A673 (cell line): ENCODE data around the gene ABCA7. TPM values are rescaled to one million over a fixed set of nuclear protein-coding genes. Genes with fewer than 3 reads are reported as not detected.

Experiments used
- BruUV-seq: library from RNA; stranded (reverse); fragments of 400-500 nt; replicated peaks from 2 replicates; lab custom pipeline; 2021; lab: Mats Ljungman, UMichigan
- CTCF ChIA-PET: fragments of 300-600 bp; sonication (Branson Sonifier 250); formaldehyde crosslinking; loops from one replicate; lab custom pipeline; 2022; ENCODE audit warnings: antibody characterized with exemption; lab: Charles Lee
- POLR2A ChIA-PET: fragments of 300-600 bp; sonication (Branson Sonifier 250); formaldehyde crosslinking; loops from one replicate; lab custom pipeline; 2022; ENCODE audit warnings: antibody characterized with exemption; ENCODE audit not compliant: low non-redundant PET; lab: Charles Lee
- DNase-seq: peaks from one replicate; pipeline ENCODE4 v3.0.0-alpha.2; 2015; ENCODE audit warnings: low spot score
- H3K27ac ChIP-seq: fragments of 200-600 bp; sonication (generic); 2 replicates; pipeline ENCODE4 v1.5.1; 2016; ENCODE audit warnings: mixed run types, low read depth, mild to moderate bottlenecking, mixed read lengths, antibody characterized with exemption, low read length; ENCODE audit not compliant: poor library complexity, severe bottlenecking
- H3K27me3 ChIP-seq: fragments of 200-600 bp; sonication (generic); replicated peaks from 2 replicates; pipeline ENCODE4 v1.6.1; 2017; ENCODE audit warnings: mixed run types, low read depth, mild to moderate bottlenecking, mixed read lengths, antibody characterized with exemption, low read length; ENCODE audit not compliant: insufficient read depth, poor library complexity
- H3K36me3 ChIP-seq: fragments of 200-600 bp; sonication (generic); 2 replicates; pipeline ENCODE4 v1.6.1; 2016; ENCODE audit warnings: mixed run types, mild to moderate bottlenecking, mixed read lengths, antibody characterized with exemption, low read length; ENCODE audit not compliant: insufficient read depth, poor library complexity, severe bottlenecking
- H3K4me1 ChIP-seq: fragments of 200-600 bp; sonication (generic); 2 replicates; pipeline ENCODE4 v1.6.1; 2017; ENCODE audit warnings: mixed run types, mild to moderate bottlenecking, mixed read lengths, antibody characterized with exemption, low read length; ENCODE audit not compliant: insufficient read depth, poor library complexity, severe bottlenecking
- H3K4me3 ChIP-seq: fragments of 200-600 bp; sonication (generic); 2 replicates; pipeline ENCODE4 v1.5.1; 2016; ENCODE audit warnings: low read depth, mixed run types, mild to moderate bottlenecking, mixed read lengths, low read length; ENCODE audit not compliant: poor library complexity, severe bottlenecking
- H3K9me3 ChIP-seq: fragments of 200-600 bp; sonication (generic); 2 replicates; pipeline ENCODE4 v1.6.1; 2016; ENCODE audit warnings: mixed run types, low read depth, mild to moderate bottlenecking, mixed read lengths, antibody characterized with exemption, low read length; ENCODE audit not compliant: poor library complexity, severe bottlenecking
- CTCF ChIP-seq: fragments of 300-800, 200-600 bp; sonication (generic); conservative IDR thresholded peaks from 2 replicates; pipeline ENCODE4 v1.5.1; 2017; ENCODE audit warnings: low read depth, mild to moderate bottlenecking, antibody characterized with exemption, low read length, moderate library complexity, mixed read lengths
- EZH2 ChIP-seq: fragments of 200-600 bp; sonication (generic); IDR thresholded peaks from 2 replicates; pipeline ENCODE4 v1.6.1; 2017; ENCODE audit warnings: borderline replicate concordance, low read depth, mild to moderate bottlenecking, mixed read lengths, antibody characterized with exemption, low read length; ENCODE audit not compliant: poor library complexity, severe bottlenecking
- intact Hi-C: fragments of 100-400 bp; cut with micrococcal nuclease; formaldehyde crosslinking; loops from one replicate; pipeline ENCODE4 v1.10.0; 2022; ENCODE audit not compliant: unreplicated experiment
- total RNA-seq: library from RNA; stranded (reverse); gene quantifications from 2 replicates; pipeline ENCODE4 v1.2.3, GENCODE V29; 2021

The ABCA7 gene
- total RNA-seq, 1 experiment from 2014 or later: 12.0 TPM

- no TSS peak for BruUV-seq
- intact Hi-C loops: no loop called here
- CTCF ChIA-PET: interaction anchor here (0.6 kb wide), 1 partner anchor 288 kb away, joined by 3 read pairs; no protein-coding TSS in a partner anchor
- H3K27me3 ChIP-seq: no peaks in the 10 kb centered on the region
- TF ChIP-seq CTCF: no peak
- no peak for TF ChIP-seq EZH2
- DNase-seq: no peak
- H3K36me3 ChIP-seq: peaks cover 26% of the 10 kb centered on the region
- POLR2A ChIA-PET: no interaction called here
- no peak overlapping the region for H3K27ac ChIP-seq
- H3K9me3 ChIP-seq: no peaks in the 10 kb centered on the region
- no peak overlapping the region for H3K4me3 ChIP-seq
- H3K4me1 ChIP-seq: peaks cover 7% of the 10 kb centered on the region
Observed at GRCh38 chr19:1035998-1036621, 3.8 kb upstream of the ABCA7 start.

GRCh38 chr19:1037621-1038064 is 2.3 kb upstream of the ABCA7 start:
- H3K36me3 ChIP-seq: peaks cover 18% of the 10 kb centered on the region
- no peaks in the 10 kb centered on the region for H3K9me3 ChIP-seq
- no peak for TF ChIP-seq CTCF
- no peak overlapping the region for H3K4me3 ChIP-seq
- H3K4me1 ChIP-seq: peaks cover 21% of the 10 kb centered on the region
- ChIA-PET CTCF (no interaction called here), POLR2A (no interaction called here)
- no peak for DNase-seq
- no peaks in the 10 kb centered on the region for H3K27me3 ChIP-seq
- intact Hi-C loops: no loop called here
- H3K27ac ChIP-seq: peak overlapping the region; percentile 5
- no TSS peak for BruUV-seq

GRCh38 chr19:1038978-1039645 is 795 bp upstream of the ABCA7 start:
- DNase-seq: no peak
- no peaks in the 10 kb centered on the region for H3K9me3 ChIP-seq
- ChIA-PET POLR2A (interaction anchor here (1.2 kb wide), 1 partner anchor 13 kb away, joined by 4 read pairs; the partner anchor contains the start of gene CNN2), CTCF (interaction anchor here (0.7 kb wide), 1 partner anchor 32 kb away, joined by 5 read pairs; no protein-coding TSS in a partner anchor)
- H3K27ac ChIP-seq: peak overlapping the region; percentile 47
- TF ChIP-seq EZH2 (no peak), CTCF (no peak)
- peaks cover 11% of the 10 kb centered on the region for H3K36me3 ChIP-seq
- intact Hi-C loops: no loop called here
- H3K4me3 ChIP-seq: peak overlapping the region; percentile 54
- peaks cover 31% of the 10 kb centered on the region for H3K4me1 ChIP-seq
- H3K27me3 ChIP-seq: no peaks in the 10 kb centered on the region
- BruUV-seq: no TSS peak
